ENCODE measurements around the gene RUNX2. TPM values are rescaled to one million over a fixed set of nuclear protein-coding genes. Genes with fewer than 3 reads are reported as not detected.
A peak's percentile ranks its signal among the peaks of the same experiment; 100 is the strongest.

Gene RUNX2
- total RNA-seq, 1 experiment from 2014 or later: 3.8 TPM

DNA sequence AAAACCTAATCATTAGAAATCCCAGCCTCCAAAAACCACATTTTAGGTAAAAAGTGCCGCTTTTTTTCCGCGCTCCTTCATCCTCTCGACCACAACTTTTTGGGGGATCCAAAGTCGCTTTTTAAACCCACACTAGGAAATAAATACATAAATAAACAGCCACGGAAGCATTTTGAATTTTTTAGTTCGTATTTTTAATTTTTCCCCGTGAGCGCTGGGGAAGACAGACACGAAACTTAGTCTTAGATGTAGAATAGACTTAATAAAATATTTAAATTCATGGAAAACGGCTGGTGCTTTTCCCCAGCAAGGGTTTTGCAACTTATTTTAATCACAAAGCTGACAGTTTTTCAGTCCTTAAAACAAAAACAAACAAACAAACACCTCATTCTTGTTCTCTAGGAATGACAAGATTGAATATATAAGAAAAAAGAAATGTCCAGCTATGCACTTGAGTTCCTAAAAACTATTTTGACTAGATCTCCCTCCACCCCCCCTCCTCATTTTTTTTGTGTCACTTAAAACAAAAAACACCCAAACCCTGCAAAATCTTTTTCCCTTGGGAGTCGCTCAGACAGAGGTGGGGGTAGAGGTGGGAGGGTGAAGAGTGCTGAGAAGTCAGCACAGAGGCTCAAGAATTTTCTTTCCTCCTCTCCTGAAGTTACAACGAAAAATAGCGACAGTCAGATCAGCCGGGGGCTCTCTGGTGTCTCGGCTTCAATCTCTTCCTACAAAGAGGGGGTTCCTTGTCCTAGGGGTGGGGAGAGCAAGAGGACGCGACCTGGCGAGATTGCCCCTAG is 93.0 kb downstream of the RUNX2 start:
- ATAC-seq (peak; percentile 5), DNase-seq (no peak)
- no peaks in the 10 kb centered on the region for H3K9me2 ChIP-seq (replicated peaks; ENCODE audit: low read length)
- peak overlapping the region; percentile 95 for H3K4me2 ChIP-seq (ENCODE audit: low read length)
- intact Hi-C loops (cut with micrococcal nuclease): loop anchor here (1.0 to 5.0 kb wide), 5 partner anchors 236 to 946 kb away; no protein-coding TSS in a partner anchor
- H3K4me3 ChIP-seq (ENCODE audit: low read length): peak overlapping the region; percentile 93
- no peaks in the 10 kb centered on the region for H3K36me3 ChIP-seq (ENCODE audit: low read depth, low read length)
- ChIA-PET CTCF (interaction anchor here (0.6 to 1.4 kb wide), 4 partner anchors 44 to 1087 kb away, joined by 3 to 8 read pairs (median 7); partner anchors contain the start of gene SUPT3H), POLR2A (ENCODE audit: unreplicated experiment) (interaction anchor here (0.9 to 1.0 kb wide), 2 partner anchors 43 to 293 kb away, joined by 3 to 4 read pairs; no protein-coding TSS in a partner anchor)
- H4K20me1 ChIP-seq (ENCODE audit: low read length): no peaks in the 10 kb centered on the region
- no peaks in the 10 kb centered on the region for H3K27me3 ChIP-seq (ENCODE audit: low read length)
- H3K9me3 ChIP-seq (ENCODE audit: low read length): no peaks in the 10 kb centered on the region
- H3F3A ChIP-seq (ENCODE audit: low read length, unreplicated experiment): no peaks in the 10 kb centered on the region
- TSS peak; percentile 57 for BruUV-seq (replicated peaks)
- H3K79me2 ChIP-seq (ENCODE audit: low read length): peaks cover 69% of the 10 kb centered on the region
- peak overlapping the region; percentile 73 for H3K27ac ChIP-seq (ENCODE audit: low read length)
- TF ChIP-seq, protein P1, sequence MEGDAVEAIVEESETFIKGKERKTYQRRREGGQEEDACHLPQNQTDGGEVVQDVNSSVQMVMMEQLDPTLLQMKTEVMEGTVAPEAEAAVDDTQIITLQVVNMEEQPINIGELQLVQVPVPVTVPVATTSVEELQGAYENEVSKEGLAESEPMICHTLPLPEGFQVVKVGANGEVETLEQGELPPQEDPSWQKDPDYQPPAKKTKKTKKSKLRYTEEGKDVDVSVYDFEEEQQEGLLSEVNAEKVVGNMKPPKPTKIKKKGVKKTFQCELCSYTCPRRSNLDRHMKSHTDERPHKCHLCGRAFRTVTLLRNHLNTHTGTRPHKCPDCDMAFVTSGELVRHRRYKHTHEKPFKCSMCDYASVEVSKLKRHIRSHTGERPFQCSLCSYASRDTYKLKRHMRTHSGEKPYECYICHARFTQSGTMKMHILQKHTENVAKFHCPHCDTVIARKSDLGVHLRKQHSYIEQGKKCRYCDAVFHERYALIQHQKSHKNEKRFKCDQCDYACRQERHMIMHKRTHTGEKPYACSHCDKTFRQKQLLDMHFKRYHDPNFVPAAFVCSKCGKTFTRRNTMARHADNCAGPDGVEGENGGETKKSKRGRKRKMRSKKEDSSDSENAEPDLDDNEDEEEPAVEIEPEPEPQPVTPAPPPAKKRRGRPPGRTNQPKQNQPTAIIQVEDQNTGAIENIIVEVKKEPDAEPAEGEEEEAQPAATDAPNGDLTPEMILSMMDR (conservative IDR thresholded peaks at IDR 0.05; ENCODE audit: low read depth, low read length): no peak
- no peak for TF ChIP-seq EZH2phosphoT487 (IDR thresholded peaks at IDR 0.05; ENCODE audit: borderline replicate concordance, low read length)
- no peak for TF ChIP-seq EZH2 (IDR thresholded peaks at IDR 0.05; ENCODE audit: low read length, unreplicated experiment)
- H2AFZ ChIP-seq (ENCODE audit: low read length): peak overlapping the region; percentile 87
- H3K4me1 ChIP-seq (ENCODE audit: insufficient read depth, low read length): peaks cover 41% of the 10 kb centered on the region
- H3K9ac ChIP-seq (ENCODE audit: low read length): peak overlapping the region; percentile 91

- Histone ChIP-seq H3K36me3 (ENCODE audit: low read depth, low read length) (no peaks in the 10 kb centered on the region), H3F3A (ENCODE audit: low read length, unreplicated experiment) (no peaks in the 10 kb centered on the region), H3K9me3 (ENCODE audit: low read length) (no peaks in the 10 kb centered on the region), H3K4me2 (ENCODE audit: low read length) (peak overlapping the region; percentile 95), H3K27ac (ENCODE audit: low read length) (peak overlapping the region; percentile 73), H3K79me2 (ENCODE audit: low read length) (peaks cover 77% of the 10 kb centered on the region), H3K4me3 (ENCODE audit: low read length) (peak overlapping the region; percentile 93), H4K20me1 (ENCODE audit: low read length) (no peaks in the 10 kb centered on the region), H3K9ac (ENCODE audit: low read length) (peak overlapping the region; percentile 91), H2AFZ (ENCODE audit: low read length) (peak overlapping the region; percentile 87), H3K9me2 (replicated peaks; ENCODE audit: low read length) (no peaks in the 10 kb centered on the region), H3K27me3 (ENCODE audit: low read length) (no peaks in the 10 kb centered on the region), H3K4me1 (ENCODE audit: insufficient read depth, low read length) (peaks cover 33% of the 10 kb centered on the region)
- intact Hi-C loops (cut with micrococcal nuclease): loop anchor here (1.0 to 5.0 kb wide), 6 partner anchors 185 to 947 kb away; no protein-coding TSS in a partner anchor
- ChIA-PET CTCF (interaction anchor here (0.6 to 1.4 kb wide), 6 partner anchors 44 to 1087 kb away, joined by 3 to 7 read pairs (median 5); partner anchors contain the start of gene SUPT3H), POLR2A (ENCODE audit: unreplicated experiment) (interaction anchor here (1.0 kb wide), 1 partner anchor 44 kb away, joined by 3 read pairs; no protein-coding TSS in a partner anchor)
- ATAC-seq (peak; percentile 58), DNase-seq (peak; percentile 72)
- no TSS peak for BruUV-seq (replicated peaks)
- TF ChIP-seq EZH2phosphoT487 (IDR thresholded peaks at IDR 0.05; ENCODE audit: borderline replicate concordance, low read length): no peak
- TF ChIP-seq, protein P1 (conservative IDR thresholded peaks at IDR 0.05; ENCODE audit: low read depth, low read length): peak; percentile 37
These were observed 93.8 kb downstream of the RUNX2 start for GRCh38 chr6:45421709-45422502.

Data from PC-3 (cell line).